Cardiac fibroblast (primary cell): ENCODE results near the gene CBFA2T3.

ENCODE experiments used
- DNase-seq, 2 donors: peaks; one replicate each; pipeline versions ENCODE4 v3.0.0 to v3.0.0-alpha.2; 2010; ENCODE audit warnings: low read depth in 2 of 2
- H3K4me3 ChIP-seq, 2 donors: replicated peaks in 1 of 2; 1 replicate in 1 of 2; 2 replicates in 1 of 2; pipeline ENCODE4 v1.5.1; 2011; ENCODE audit warnings: low read depth in 2 of 2, low read length in 2 of 2, mild to moderate bottlenecking in 2 of 2, moderate library complexity in 1 of 2
- CTCF ChIP-seq: IDR thresholded peaks from one replicate; pipeline ENCODE4 v1.5.1; 2011; ENCODE audit warnings: low read depth, mild to moderate bottlenecking, low read length, inconsistent platforms

CBFA2T3 gene

GRCh38 chr16:88830258-88830657 lies 146.7 kb downstream of the CBFA2T3 start:
- DNase-seq, result peak in 1 of 2 donors; percentile 18
- H3K4me3 ChIP-seq, result no peak overlapping the region
- TF ChIP-seq CTCF, result no peak

- no peak overlapping the region for H3K4me3 ChIP-seq
- no peak for DNase-seq
- no peak for TF ChIP-seq CTCF
Measured at GRCh38 chr16:88828711-88829110, 148.3 kb downstream of the CBFA2T3 start.

- no peak for DNase-seq
- no peak overlapping the region for H3K4me3 ChIP-seq
- TF ChIP-seq CTCF, result no peak
Measured at GRCh38 chr16:88827727-88828126, 149.3 kb downstream of the CBFA2T3 start.

- no peak for DNase-seq
- no peak for TF ChIP-seq CTCF
- no peak overlapping the region for H3K4me3 ChIP-seq
Measured at GRCh38 chr16:88826070-88826840, 150.8 kb downstream of the CBFA2T3 start.

GRCh38 chr16:88825146-88825545 lies 151.9 kb downstream of the CBFA2T3 start:
- no peak for TF ChIP-seq CTCF
- H3K4me3 ChIP-seq, result no peak overlapping the region
- DNase-seq, result no peak
